Liver (tissue), 9 donors: ENCODE results near the gene HIVEP3. TPM values are rescaled to one million over a fixed set of nuclear protein-coding genes. Genes with fewer than 3 reads are reported as not detected.

Experiments used
- DNase-seq: peaks from one replicate; pipeline ENCODE4 v3.0.0-alpha.2; 2017; ENCODE audit warnings: low spot score
- H3K27ac ChIP-seq, 2 donors: one replicate each; pipeline ENCODE4 v1.7.0; 2013; ENCODE audit warnings: inconsistent platforms in 2 of 2, low read length in 2 of 2, control low read depth in 1 of 2, low read depth in 1 of 2, mild to moderate bottlenecking in 1 of 2
- H3K27me3 ChIP-seq, 4 donors: one replicate each; pipeline versions ENCODE4 v1.6.1 to v1.7.0; 2013; ENCODE audit warnings: low read length in 3 of 4, inconsistent platforms in 1 of 4, mild to moderate bottlenecking in 1 of 4, moderate library complexity in 1 of 4; ENCODE audit not compliant: control insufficient read depth in 4 of 4, insufficient read depth in 4 of 4
- H3K36me3 ChIP-seq, 4 donors: one replicate each; pipeline versions ENCODE4 v1.6.1 to v1.7.0; 2013; ENCODE audit warnings: low read length in 3 of 4, mild to moderate bottlenecking in 3 of 4, low read depth in 1 of 4, moderate library complexity in 1 of 4; ENCODE audit not compliant: control insufficient read depth in 4 of 4, insufficient read depth in 3 of 4
- H3K4me1 ChIP-seq, 4 donors: one replicate each; pipeline versions ENCODE4 v1.6.1 to v1.7.0; 2013; ENCODE audit warnings: low read length in 3 of 4, mild to moderate bottlenecking in 3 of 4, moderate library complexity in 1 of 4; ENCODE audit not compliant: control insufficient read depth in 4 of 4, insufficient read depth in 4 of 4
- H3K4me3 ChIP-seq, 3 donors: one replicate each; pipeline versions ENCODE4 v1.6.1 to v1.7.0; 2013; ENCODE audit warnings: low read length in 3 of 3, control low read depth in 1 of 3, low read depth in 1 of 3, mild to moderate bottlenecking in 1 of 3
- H3K9ac ChIP-seq, 2 donors: one replicate each; pipeline ENCODE4 v1.7.0; 2013; ENCODE audit warnings: low read length in 2 of 2, mild to moderate bottlenecking in 2 of 2, moderate library complexity in 2 of 2, control low read depth in 1 of 2, low read depth in 1 of 2
- H3K9me3 ChIP-seq, 4 donors: one replicate each; pipeline versions ENCODE4 v1.6.1 to v1.7.0; 2013; ENCODE audit warnings: low read length in 3 of 4; ENCODE audit not compliant: control insufficient read depth in 4 of 4
- EGR1 ChIP-seq, 2 donors: IDR thresholded peaks; 2 replicates each; pipeline ENCODE4 v1.6.1; 2016 to 2018; ENCODE audit warnings: antibody characterized with exemption in 2 of 2, low read depth in 2 of 2
- FOXA1 ChIP-seq: IDR thresholded peaks from 2 replicates; pipeline ENCODE4 v1.6.1; 2016; ENCODE audit warnings: antibody characterized with exemption
- FOXA2 ChIP-seq: IDR thresholded peaks from 2 replicates; pipeline ENCODE4 v1.6.1; 2016; ENCODE audit warnings: antibody characterized with exemption
- GABPA ChIP-seq, 2 donors: IDR thresholded peaks in 1 of 2; conservative IDR thresholded peaks in 1 of 2; 2 replicates each; pipeline ENCODE4 v1.6.1; 2016; ENCODE audit warnings: antibody characterized with exemption in 2 of 2, mild to moderate bottlenecking in 1 of 2, moderate library complexity in 1 of 2
- HNF4A ChIP-seq, 2 donors: conservative IDR thresholded peaks; 2 replicates each; pipeline ENCODE4 v1.6.1; 2016; ENCODE audit warnings: antibody characterized with exemption in 2 of 2, mild to moderate bottlenecking in 2 of 2
- HNF4G ChIP-seq: IDR thresholded peaks from 2 replicates; pipeline ENCODE4 v1.6.1; 2016; ENCODE audit warnings: antibody characterized with exemption
- JUND ChIP-seq, 2 donors: IDR thresholded peaks; 2 replicates each; pipeline ENCODE4 v1.6.1; 2016; ENCODE audit warnings: antibody characterized with exemption in 2 of 2
- NR2F2 ChIP-seq: IDR thresholded peaks from 2 replicates; pipeline ENCODE4 v1.6.1; 2016; ENCODE audit warnings: antibody characterized with exemption
- RAD21 ChIP-seq, 2 donors: IDR thresholded peaks; 2 replicates each; pipeline ENCODE4 v1.6.1; 2016; ENCODE audit warnings: antibody characterized with exemption in 2 of 2, mild to moderate bottlenecking in 2 of 2
- RXRA ChIP-seq, 2 donors: IDR thresholded peaks; 2 replicates each; pipeline ENCODE4 v1.6.1; 2017 to 2018; ENCODE audit warnings: antibody characterized with exemption in 2 of 2, mild to moderate bottlenecking in 1 of 2
- SP1 ChIP-seq: IDR thresholded peaks from 2 replicates; pipeline ENCODE4 v1.6.1; 2018; ENCODE audit warnings: antibody characterized with exemption, mild to moderate bottlenecking
- TAF1 ChIP-seq: conservative IDR thresholded peaks from 2 replicates; pipeline ENCODE4 v1.6.1; 2016; ENCODE audit warnings: antibody characterized with exemption, mild to moderate bottlenecking
- YY1 ChIP-seq: IDR thresholded peaks from 2 replicates; pipeline ENCODE4 v1.6.1; 2016; ENCODE audit warnings: antibody characterized with exemption, mild to moderate bottlenecking
- WGBS: extraction: QIAGEN DNeasy Blood & Tissue Kit; methylation state at CpG from one replicate; pipeline ENCODE4 v1.1.7; 2013; 5-methylcytosine and 5-hydroxymethylcytosine counted together
- polyA plus RNA-seq, 2 donors: library from polyadenylated mRNA; stranded (reverse) in 1 of 2; unstranded in 1 of 2; fragments of 200-250 nt in 1 of 2; fragments of >200 nt in 1 of 2; fragmentation: Nextera tagmentation in 1 of 2; extraction: Ambion mirVana in 1 of 2; gene quantifications; one replicate each; pipeline versions ENCODE4 v1.2.1 to v1.2.3, GENCODE V29; 2013 to 2015
- total RNA-seq, 2 donors: library from RNA; depleted of rRNA; stranded (reverse); fragments of >200 nt; gene quantifications; one replicate each; pipeline ENCODE4 v1.2.3, GENCODE V29; 2014
- TF ChIP-seq, protein P1 (sequence below): IDR thresholded peaks from 2 replicates; pipeline ENCODE4 v1.6.1; 2016; ENCODE audit warnings: antibody characterized with exemption
- TF ChIP-seq, protein P2 (sequence below): IDR thresholded peaks from 2 replicates; pipeline ENCODE4 v1.6.1; 2016; ENCODE audit warnings: antibody characterized with exemption
- TF ChIP-seq, protein P3 (sequence below): IDR thresholded peaks from 2 replicates; pipeline ENCODE4 v1.6.1; 2016; ENCODE audit warnings: antibody characterized with exemption
- TF ChIP-seq, protein P4 (sequence below): fragments of 150-350 bp; IDR thresholded peaks from 2 replicates; pipeline ENCODE4 v1.5.1; 2017; ENCODE audit warnings: improper control_type of control experiment, low read depth, low read length; ENCODE audit not compliant: missing input control
- TF ChIP-seq, protein P5 (sequence below): IDR thresholded peaks from 2 replicates; pipeline ENCODE4 v1.6.1; 2016; ENCODE audit warnings: antibody characterized with exemption, mild to moderate bottlenecking
- donor health status: healthy.
- donor health status: healthy.
- donor health status: healthy.
- donor health status: healthy.
- donor health status: healthy.

The HIVEP3 gene
- total and polyA plus RNA-seq, 4 donors: 0.93 to 1.6 (median 1.4) TPM

DNA sequence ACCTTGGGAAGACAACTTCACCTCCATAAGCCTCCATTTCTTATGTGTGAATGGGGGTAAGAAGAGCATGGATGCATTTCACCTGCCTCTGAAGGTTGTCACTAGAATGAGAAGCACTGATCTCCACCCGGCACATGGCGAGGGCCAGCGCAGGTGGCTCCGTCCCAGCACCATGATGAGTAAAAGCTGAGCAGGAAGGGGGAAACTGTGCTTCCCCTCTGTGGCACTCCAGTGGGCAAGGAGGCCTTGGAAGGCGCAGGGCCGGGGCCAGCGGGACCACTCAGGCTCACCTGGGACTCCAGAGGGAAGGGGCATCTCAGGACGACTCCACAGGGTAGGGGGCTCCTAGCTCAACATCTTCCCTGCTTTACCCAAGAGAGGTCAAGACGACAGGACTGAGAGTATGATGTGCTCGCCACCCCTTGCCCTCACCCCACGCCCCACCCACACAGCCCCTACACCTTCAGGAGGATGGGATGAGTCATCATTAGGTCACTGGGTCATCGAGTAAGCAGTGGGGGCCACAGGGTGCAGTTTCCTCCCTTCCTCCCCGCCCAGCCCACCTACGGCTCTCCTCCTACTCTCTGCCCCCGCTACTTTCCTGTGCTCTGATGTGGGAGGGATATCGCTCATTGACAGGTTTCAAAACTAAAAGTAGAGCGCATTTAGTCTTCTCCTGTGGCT, 112.1 kb downstream of the HIVEP3 start:
- no peak for DNase-seq
- TF ChIP-seq NR2F2: no peak
- TF ChIP-seq GABPA (IDR thresholded peaks at IDR 0.05 in 1 of 2, conservative IDR thresholded peaks at IDR 0.05 in 1 of 2): no peak
- TF ChIP-seq FOXA1: no peak
- TF ChIP-seq, protein P1, sequence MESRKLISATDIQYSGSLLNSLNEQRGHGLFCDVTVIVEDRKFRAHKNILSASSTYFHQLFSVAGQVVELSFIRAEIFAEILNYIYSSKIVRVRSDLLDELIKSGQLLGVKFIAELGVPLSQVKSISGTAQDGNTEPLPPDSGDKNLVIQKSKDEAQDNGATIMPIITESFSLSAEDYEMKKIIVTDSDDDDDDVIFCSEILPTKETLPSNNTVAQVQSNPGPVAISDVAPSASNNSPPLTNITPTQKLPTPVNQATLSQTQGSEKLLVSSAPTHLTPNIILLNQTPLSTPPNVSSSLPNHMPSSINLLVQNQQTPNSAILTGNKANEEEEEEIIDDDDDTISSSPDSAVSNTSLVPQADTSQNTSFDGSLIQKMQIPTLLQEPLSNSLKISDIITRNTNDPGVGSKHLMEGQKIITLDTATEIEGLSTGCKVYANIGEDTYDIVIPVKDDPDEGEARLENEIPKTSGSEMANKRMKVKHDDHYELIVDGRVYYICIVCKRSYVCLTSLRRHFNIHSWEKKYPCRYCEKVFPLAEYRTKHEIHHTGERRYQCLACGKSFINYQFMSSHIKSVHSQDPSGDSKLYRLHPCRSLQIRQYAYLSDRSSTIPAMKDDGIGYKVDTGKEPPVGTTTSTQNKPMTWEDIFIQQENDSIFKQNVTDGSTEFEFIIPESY: no peak
- TF ChIP-seq, protein P2, sequence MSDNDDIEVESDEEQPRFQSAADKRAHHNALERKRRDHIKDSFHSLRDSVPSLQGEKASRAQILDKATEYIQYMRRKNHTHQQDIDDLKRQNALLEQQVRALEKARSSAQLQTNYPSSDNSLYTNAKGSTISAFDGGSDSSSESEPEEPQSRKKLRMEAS: no peak
- no peak for TF ChIP-seq TAF1
- TF ChIP-seq EGR1 (IDR thresholded peaks at IDR 0.05; ENCODE audit: low read depth in 2 of 2): no peak
- TF ChIP-seq SP1: no peak
- TF ChIP-seq, protein P3, sequence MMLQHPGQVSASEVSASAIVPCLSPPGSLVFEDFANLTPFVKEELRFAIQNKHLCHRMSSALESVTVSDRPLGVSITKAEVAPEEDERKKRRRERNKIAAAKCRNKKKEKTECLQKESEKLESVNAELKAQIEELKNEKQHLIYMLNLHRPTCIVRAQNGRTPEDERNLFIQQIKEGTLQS: no peak
- TF ChIP-seq, protein P4, sequence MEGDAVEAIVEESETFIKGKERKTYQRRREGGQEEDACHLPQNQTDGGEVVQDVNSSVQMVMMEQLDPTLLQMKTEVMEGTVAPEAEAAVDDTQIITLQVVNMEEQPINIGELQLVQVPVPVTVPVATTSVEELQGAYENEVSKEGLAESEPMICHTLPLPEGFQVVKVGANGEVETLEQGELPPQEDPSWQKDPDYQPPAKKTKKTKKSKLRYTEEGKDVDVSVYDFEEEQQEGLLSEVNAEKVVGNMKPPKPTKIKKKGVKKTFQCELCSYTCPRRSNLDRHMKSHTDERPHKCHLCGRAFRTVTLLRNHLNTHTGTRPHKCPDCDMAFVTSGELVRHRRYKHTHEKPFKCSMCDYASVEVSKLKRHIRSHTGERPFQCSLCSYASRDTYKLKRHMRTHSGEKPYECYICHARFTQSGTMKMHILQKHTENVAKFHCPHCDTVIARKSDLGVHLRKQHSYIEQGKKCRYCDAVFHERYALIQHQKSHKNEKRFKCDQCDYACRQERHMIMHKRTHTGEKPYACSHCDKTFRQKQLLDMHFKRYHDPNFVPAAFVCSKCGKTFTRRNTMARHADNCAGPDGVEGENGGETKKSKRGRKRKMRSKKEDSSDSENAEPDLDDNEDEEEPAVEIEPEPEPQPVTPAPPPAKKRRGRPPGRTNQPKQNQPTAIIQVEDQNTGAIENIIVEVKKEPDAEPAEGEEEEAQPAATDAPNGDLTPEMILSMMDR: no peak
- TF ChIP-seq HNF4G: no peak
- no peak for TF ChIP-seq RXRA (IDR thresholded peaks at IDR 0.05)
- TF ChIP-seq, protein P5, sequence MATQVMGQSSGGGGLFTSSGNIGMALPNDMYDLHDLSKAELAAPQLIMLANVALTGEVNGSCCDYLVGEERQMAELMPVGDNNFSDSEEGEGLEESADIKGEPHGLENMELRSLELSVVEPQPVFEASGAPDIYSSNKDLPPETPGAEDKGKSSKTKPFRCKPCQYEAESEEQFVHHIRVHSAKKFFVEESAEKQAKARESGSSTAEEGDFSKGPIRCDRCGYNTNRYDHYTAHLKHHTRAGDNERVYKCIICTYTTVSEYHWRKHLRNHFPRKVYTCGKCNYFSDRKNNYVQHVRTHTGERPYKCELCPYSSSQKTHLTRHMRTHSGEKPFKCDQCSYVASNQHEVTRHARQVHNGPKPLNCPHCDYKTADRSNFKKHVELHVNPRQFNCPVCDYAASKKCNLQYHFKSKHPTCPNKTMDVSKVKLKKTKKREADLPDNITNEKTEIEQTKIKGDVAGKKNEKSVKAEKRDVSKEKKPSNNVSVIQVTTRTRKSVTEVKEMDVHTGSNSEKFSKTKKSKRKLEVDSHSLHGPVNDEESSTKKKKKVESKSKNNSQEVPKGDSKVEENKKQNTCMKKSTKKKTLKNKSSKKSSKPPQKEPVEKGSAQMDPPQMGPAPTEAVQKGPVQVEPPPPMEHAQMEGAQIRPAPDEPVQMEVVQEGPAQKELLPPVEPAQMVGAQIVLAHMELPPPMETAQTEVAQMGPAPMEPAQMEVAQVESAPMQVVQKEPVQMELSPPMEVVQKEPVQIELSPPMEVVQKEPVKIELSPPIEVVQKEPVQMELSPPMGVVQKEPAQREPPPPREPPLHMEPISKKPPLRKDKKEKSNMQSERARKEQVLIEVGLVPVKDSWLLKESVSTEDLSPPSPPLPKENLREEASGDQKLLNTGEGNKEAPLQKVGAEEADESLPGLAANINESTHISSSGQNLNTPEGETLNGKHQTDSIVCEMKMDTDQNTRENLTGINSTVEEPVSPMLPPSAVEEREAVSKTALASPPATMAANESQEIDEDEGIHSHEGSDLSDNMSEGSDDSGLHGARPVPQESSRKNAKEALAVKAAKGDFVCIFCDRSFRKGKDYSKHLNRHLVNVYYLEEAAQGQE: no peak
- no peak for TF ChIP-seq HNF4A (conservative IDR thresholded peaks at IDR 0.05)
- no peak for TF ChIP-seq YY1
- no peak for TF ChIP-seq JUND (IDR thresholded peaks at IDR 0.05)
- no peak for TF ChIP-seq RAD21 (IDR thresholded peaks at IDR 0.05)
- no peak for TF ChIP-seq FOXA2
- Histone ChIP-seq H3K36me3 (no peaks in the 10 kb centered on the region), H3K4me3 (no peak overlapping the region), H3K4me1 (peaks cover 0 to 5% (median 0%) of the 10 kb centered on the region in 4 donors), H3K27me3 (no peaks in the 10 kb centered on the region), H3K9ac (no peak overlapping the region), H3K27ac (no peak overlapping the region), H3K9me3 (no peaks in the 10 kb centered on the region)
- 90% methylated on average over 17 of the region's 17 CpGs for WGBS
